ENCODE results near the gene LRRC37A3.
"Not testable (repeated sequence)": the region's sequence is repeated elsewhere in the genome, so short reads cannot be mapped to it uniquely, and the experiment has no call there.

The LRRC37A3 gene

DNA sequence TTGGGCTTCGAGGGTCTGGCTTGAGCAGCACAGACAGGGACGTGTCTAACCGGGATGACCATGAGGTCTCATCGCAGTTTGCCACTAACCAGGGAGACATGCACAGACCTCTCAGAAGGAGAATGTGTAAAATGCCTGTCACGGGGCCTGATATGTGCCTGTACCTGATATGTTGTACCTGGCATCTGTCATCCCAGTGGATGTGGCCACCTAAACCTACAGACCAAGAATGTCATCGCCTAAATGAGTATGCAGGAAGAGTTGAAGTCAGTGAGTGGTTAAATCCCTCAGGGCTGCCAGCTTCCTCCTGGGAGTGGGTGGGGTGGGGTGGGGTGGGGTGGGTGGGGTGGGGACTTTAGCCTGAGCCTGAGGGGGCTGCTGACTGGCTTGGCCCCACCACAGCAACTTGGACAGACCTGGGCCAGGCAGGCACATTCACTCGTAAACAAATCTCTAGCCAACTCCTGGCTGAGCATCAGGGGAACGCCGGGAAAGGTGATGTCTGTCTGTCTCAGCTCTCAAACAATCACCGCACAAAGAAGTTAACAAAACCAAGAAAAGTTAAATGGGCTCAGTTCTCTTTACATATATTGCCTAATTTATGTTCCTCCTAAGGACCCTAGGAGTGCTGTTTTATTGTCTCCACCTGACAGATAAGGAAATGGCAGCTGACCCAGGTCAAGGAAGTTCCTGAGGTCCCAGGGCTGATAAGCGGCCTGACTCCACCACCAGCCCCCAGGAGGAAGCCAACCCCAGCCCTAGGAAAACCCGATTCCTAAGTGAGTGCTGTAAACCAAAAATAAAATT lies 89.3 kb downstream of the LRRC37A3 start:
- not testable (repeated sequence) for DNase-seq

GRCh38 chr17:64829068-64829467 lies 90.2 kb downstream of the LRRC37A3 start:
- DNase-seq: not testable (repeated sequence)

DNA sequence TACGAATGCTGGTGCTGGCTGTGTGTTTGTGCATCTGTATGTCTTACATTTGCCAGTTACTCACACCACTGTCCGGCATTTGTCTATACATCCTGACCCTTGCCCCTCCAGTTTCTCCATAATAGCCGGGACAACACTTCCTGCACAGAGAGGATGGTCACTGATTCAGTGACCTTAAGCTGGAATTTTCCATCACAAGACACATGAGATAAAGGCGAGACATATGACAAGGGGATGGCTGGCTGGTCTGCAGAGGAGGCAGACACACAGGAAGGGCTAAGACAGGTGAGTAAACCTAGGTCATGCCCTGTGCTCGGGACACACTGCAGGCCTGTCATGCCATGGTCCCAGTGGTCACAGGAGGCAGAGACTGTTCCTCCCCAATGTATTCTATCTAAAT lies 100.4 kb downstream of the LRRC37A3 start:
- DNase-seq: not testable (repeated sequence)

DNA sequence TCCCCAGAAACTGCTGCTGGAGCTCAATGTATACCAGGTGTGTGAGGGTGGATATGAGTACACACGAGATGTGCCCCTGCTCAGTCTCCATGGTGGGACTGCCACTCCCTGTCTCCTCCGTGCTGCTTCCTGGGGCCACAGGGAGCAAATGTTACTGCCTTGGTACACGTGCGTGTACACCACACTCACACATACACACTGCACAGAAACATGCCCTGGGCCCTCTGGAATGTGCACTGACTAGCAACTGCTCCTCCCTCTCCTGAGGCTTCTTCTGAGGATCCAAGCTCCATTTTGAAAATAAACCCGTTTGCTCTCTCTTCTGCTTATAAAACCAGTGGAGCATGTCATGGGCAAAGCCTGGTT lies 103.5 kb downstream of the LRRC37A3 start:
- DNase-seq: not testable (repeated sequence)

- DNase-seq: not testable (repeated sequence)
Observed at GRCh38 chr17:64814993-64815832, 104.1 kb downstream of the LRRC37A3 start.

DNA sequence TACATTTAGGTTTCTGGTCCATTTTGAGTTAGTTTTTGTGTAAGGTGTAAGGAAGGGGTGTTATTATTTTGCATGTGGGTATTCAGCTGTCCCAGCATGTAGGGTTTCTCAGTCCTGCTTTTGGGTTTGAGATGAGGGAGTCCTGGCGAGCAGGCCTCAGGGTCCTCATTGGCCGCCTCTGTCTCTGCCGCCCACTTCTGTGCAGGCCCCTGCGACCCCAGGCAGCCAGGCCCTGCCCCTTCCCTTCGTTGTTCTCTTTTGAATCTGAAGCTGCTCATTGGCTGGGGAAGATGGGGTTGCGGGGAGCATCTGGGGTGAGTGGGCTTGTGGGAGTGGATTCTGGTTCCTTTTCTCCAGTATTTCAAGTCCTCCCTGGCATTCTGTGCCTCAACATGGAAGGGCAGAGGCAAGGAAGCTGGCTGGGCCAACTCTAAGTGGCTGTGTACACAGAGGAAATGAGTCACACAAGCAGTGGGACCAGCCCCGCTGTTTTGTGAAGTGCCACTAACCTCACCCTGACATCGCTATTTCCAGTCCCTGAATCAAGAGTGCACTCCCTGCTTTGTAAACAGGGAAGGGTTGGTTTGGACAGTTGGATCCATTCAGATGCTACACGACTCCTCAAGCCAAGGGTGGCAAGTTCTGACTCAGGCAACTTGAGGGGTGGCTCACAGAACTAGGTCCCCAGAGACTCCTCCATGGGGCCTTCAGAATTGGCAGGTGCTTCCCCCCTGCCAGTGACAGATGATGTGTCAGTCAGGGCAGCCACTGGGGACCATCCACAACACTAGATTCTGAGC lies 110.9 kb downstream of the LRRC37A3 start:
- peak; percentile 14 to 33 for DNase-seq
